Tibial nerve (tissue), 4 donors: ENCODE measurements around the gene CAMK2N1. TPM values are rescaled to one million over a fixed set of nuclear protein-coding genes. Genes with fewer than 3 reads are reported as not detected.

Source experiments
- DNase-seq, 2 donors: peaks; one replicate each; pipeline ENCODE4 v3.0.0-alpha.2; 2019; ENCODE audit warnings: low spot score in 2 of 2
- H3K27ac ChIP-seq, 4 donors: fragments of 200-600 bp; sonication (generic) in 3 of 4; one replicate each; pipeline ENCODE4 v1.5.1; 2017 to 2019; ENCODE audit warnings: mild to moderate bottlenecking in 1 of 4
- H3K27me3 ChIP-seq, 2 donors: fragments of 200-600 bp; sonication (generic) in 1 of 2; one replicate each; pipeline versions ENCODE4 v1.5.1 to v1.6.0; 2017 to 2019
- H3K36me3 ChIP-seq, 3 donors: fragments of 200-600 bp; sonication (generic); one replicate each; pipeline ENCODE4 v1.5.1; 2018 to 2019
- H3K4me1 ChIP-seq, 4 donors: fragments of 200-600 bp; sonication (generic) in 3 of 4; one replicate each; pipeline ENCODE4 v1.5.1; 2017 to 2019
- H3K4me3 ChIP-seq, 4 donors: fragments of 200-600 bp; sonication (generic) in 3 of 4; one replicate each; pipeline ENCODE4 v1.5.1; 2017 to 2019; ENCODE audit warnings: mild to moderate bottlenecking in 1 of 4, moderate library complexity in 1 of 4
- H3K9me3 ChIP-seq, 4 donors: fragments of 200-600 bp; sonication (generic) in 3 of 4; one replicate each; pipeline ENCODE4 v1.5.1; 2017 to 2019
- EP300 ChIP-seq, 2 donors: sonication (generic); formaldehyde crosslinking; IDR thresholded peaks; one replicate each; pipeline ENCODE4 v1.6.1; 2017; ENCODE audit warnings: antibody characterized with exemption in 2 of 2, mild to moderate bottlenecking in 1 of 2
- POLR2A ChIP-seq, 2 donors: fragments of 450-650 bp; IDR thresholded peaks; one replicate each; pipeline ENCODE4 v1.6.1; 2017; ENCODE audit warnings: antibody characterized with exemption in 2 of 2, mild to moderate bottlenecking in 2 of 2, moderate library complexity in 2 of 2
- WGBS, 2 donors: methylation state at CpG; one replicate each; pipeline ENCODE4 v1.1.5; 2018; 5-methylcytosine and 5-hydroxymethylcytosine counted together
- total RNA-seq, 4 donors: library from RNA; depleted of rRNA; stranded (reverse); fragments of >200 nt; gene quantifications; one replicate each; pipeline ENCODE4 v1.1.0, GENCODE V29; 2016
- TF ChIP-seq, protein P1 (sequence below), 5 experiments: fragments of 200-600 bp in 3 of 5; fragments of 450-650 bp in 2 of 5; sonication (generic) in 3 of 5; IDR thresholded peaks; one replicate each; pipeline ENCODE4 v1.5.1; 2016 to 2019; ENCODE audit warnings: antibody characterized with exemption in 5 of 5, mild to moderate bottlenecking in 3 of 5, moderate library complexity in 2 of 5

CAMK2N1 gene
- total RNA-seq, result 1 to 10 TPM; 2.4 to 5.9 (median 4.8) TPM

DNA sequence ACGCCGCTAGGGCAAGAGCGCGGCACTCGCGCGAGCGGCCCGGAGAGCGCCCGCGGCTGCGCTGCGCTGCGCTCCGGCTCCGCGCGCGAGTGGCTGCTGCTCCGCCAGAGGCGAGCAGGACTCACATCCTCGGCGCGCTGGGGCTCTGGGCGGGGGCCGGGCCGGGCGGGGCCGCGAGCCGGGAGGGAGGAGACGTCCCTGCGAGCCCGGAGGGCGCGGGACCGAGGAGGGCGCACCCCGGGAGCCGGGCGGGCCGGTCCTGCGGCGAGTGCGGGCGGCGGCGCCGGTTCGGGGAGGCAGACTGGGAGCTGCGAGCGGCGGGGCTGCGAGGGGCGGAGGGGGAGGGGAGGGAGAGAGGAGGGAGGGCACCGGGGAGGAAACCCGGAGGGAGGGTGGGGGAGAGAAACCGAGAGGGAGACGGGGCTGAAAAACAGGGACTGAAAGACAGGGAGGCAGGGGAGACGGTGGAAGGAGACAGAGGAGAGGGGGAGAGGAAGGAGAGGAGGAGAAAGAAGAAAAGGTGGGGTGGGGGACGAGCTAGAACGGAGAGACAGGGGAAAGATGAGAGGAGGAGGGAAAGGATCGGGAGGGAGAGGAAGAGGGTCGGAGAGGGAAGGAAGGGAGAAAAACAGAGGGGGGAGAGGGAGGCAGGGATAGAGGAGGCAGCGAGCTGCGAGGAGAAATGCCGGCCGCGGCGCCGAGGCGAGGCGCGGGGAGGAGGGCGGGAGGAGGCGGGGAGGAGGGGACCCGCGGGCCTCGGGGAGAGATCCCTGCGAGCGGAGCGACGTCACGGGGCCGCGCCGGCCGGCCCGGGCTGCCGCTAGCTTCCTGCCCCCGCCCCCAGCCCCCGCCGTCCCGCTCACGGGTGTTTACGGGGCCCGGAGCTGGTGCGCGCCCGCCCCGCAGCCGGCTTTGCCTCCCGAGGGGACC is at the start of gene CAMK2N1:
TSS of gene CAMK2N1 (minus strand) at position 684 of the 930 bp plus-strand sequence. CDS start 831 bp downstream, outside the sequence.
- DNase-seq, result no peak
- peaks cover 0 to 39% (median 16%) of the 10 kb centered on the region in 4 donors for H3K4me1 ChIP-seq

DNA sequence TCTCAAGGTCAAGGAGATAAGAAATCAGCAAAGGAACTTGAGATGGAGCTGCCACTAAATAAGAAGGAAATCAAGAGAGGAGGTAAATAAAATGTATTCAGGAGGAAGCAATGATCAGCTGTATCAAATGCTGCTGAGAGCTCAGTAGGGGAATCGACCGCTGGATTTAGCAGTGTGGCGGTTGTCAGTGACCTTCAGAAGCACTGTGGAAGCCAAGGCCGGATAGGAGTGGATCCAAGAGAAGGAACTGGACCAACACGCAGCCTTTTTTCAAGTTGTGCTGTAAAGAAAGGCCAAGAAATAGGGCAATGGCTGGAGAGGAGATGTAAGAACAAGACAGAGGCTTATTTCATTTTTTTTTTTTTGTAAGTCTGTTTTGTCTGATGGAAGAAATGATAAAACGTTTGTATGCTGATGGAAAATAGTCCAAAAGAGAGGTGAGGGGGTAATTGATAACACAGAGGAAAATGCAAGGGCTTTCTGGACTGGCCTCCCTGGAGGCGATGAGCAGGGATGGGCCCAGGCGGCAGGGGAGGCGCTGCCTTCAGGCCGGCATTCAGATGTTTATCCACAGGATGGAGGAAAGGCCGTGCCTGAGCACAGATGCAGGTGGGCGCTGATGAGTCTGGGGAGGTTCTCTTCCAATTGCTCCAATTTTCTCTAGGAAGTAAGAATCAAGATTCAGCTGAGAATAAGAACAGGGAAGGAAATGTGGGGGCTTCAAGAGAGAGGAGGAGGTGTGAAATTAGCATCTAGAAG is 48.8 kb upstream of the CAMK2N1 start:
- Histone ChIP-seq H3K4me1 (no peaks in the 10 kb centered on the region), H3K9me3 (no peaks in the 10 kb centered on the region), H3K27me3 (peaks cover 0 to 35% of the 10 kb centered on the region in 2 donors), H3K4me3 (no peak overlapping the region), H3K36me3 (no peaks in the 10 kb centered on the region), H3K27ac (no peak overlapping the region)
- no peak for TF ChIP-seq EP300 (IDR thresholded peaks at IDR 0.05)
- TF ChIP-seq POLR2A (IDR thresholded peaks at IDR 0.05), result no peak
- TF ChIP-seq, protein P1, sequence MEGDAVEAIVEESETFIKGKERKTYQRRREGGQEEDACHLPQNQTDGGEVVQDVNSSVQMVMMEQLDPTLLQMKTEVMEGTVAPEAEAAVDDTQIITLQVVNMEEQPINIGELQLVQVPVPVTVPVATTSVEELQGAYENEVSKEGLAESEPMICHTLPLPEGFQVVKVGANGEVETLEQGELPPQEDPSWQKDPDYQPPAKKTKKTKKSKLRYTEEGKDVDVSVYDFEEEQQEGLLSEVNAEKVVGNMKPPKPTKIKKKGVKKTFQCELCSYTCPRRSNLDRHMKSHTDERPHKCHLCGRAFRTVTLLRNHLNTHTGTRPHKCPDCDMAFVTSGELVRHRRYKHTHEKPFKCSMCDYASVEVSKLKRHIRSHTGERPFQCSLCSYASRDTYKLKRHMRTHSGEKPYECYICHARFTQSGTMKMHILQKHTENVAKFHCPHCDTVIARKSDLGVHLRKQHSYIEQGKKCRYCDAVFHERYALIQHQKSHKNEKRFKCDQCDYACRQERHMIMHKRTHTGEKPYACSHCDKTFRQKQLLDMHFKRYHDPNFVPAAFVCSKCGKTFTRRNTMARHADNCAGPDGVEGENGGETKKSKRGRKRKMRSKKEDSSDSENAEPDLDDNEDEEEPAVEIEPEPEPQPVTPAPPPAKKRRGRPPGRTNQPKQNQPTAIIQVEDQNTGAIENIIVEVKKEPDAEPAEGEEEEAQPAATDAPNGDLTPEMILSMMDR (IDR thresholded peaks at IDR 0.05), result no peak
- WGBS, 2 donors, result 44 to 49% methylated on average over 12 of the region's 12 CpGs
- no peak for DNase-seq

More for the DNA sequence above, at the start of gene CAMK2N1:
- peaks cover 0 to 58% of the 10 kb centered on the region in 2 donors for H3K27me3 ChIP-seq
- H3K36me3 ChIP-seq, result no peaks in the 10 kb centered on the region
- no peak for TF ChIP-seq POLR2A (IDR thresholded peaks at IDR 0.05)
- TF ChIP-seq, protein P1 (IDR thresholded peaks at IDR 0.05), result no peak
- TF ChIP-seq EP300 (IDR thresholded peaks at IDR 0.05), result no peak
- H3K4me3 ChIP-seq, result peak within 1 kb of the TSS; percentile 34 to 70 (median 56)
- no peaks in the 10 kb centered on the region for H3K9me3 ChIP-seq
- WGBS, 2 donors, result 1% methylated on average over 30 to 51 of the region's 104 CpGs
- H3K27ac ChIP-seq, result peak within 1 kb of the TSS in 3 of 4 donors; percentile 58 to 85 (median 83)

DNA sequence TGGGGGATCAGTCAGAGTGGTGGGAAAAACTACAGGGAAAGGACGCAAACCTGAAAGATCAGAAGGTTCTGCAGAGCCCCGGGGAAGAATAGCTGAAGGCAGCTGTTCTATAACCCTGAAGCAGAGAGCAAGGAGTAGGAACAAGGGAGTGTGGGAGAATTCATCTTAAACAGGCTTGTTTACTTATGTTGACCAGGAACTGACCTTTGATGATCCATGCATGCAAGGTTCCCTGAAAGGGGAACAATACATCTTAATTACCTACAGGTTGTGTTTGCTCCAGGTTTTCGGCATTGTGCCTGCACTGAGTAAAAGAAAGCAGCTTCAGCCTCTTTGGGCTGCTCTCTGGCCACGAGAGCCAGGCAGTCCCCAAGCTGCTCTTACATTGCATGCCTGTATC is 47.6 kb upstream of the CAMK2N1 start:
- H3K36me3 ChIP-seq, result no peaks in the 10 kb centered on the region
- H3K27me3 ChIP-seq, result peaks cover 0 to 45% of the 10 kb centered on the region in 2 donors
- DNase-seq, result no peak
- no peaks in the 10 kb centered on the region for H3K4me1 ChIP-seq
- no peaks in the 10 kb centered on the region for H3K9me3 ChIP-seq
- no peak overlapping the region for H3K4me3 ChIP-seq
- TF ChIP-seq EP300 (IDR thresholded peaks at IDR 0.05) (no peak), POLR2A (IDR thresholded peaks at IDR 0.05) (no peak)
- TF ChIP-seq, protein P1 (IDR thresholded peaks at IDR 0.05), result no peak
- no peak overlapping the region for H3K27ac ChIP-seq
- WGBS, 2 donors, result 56 to 59% methylated on average over 4 of the region's 4 CpGs

DNA sequence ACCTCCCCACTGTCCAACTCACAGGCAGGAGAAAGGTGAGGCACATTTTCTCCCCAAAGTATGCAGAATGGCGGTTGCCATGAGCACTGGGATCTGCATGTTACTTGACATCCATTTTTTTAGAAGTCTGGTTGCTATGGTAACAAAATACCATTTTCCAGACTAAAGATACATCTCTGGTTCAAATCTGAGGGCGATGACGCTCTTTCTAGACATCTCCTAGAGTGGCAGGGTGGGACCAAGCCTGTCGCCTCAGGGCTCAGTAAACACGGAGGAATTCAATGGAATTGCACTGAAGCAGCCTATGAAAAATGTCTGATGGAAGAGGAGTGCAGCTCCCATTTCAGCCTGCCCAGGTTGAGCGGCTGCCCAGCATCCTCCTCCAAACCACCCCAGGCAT is 44.9 kb upstream of the CAMK2N1 start:
- H3K36me3 ChIP-seq, result no peaks in the 10 kb centered on the region
- H3K9me3 ChIP-seq, result no peaks in the 10 kb centered on the region
- TF ChIP-seq, protein P1 (IDR thresholded peaks at IDR 0.05), result no peak
- TF ChIP-seq POLR2A (IDR thresholded peaks at IDR 0.05) (no peak), EP300 (IDR thresholded peaks at IDR 0.05) (no peak)
- H3K27ac ChIP-seq, result no peak overlapping the region
- no peak overlapping the region for H3K4me3 ChIP-seq
- WGBS, 2 donors, result 72 to 79% methylated on average over 6 of the region's 6 CpGs
- DNase-seq, result no peak
- no peaks in the 10 kb centered on the region for H3K4me1 ChIP-seq
- H3K27me3 ChIP-seq, result peaks cover 0 to 51% of the 10 kb centered on the region in 2 donors
